Body of pancreas (tissue), 4 donors: Measurements from ENCODE around the gene HSPD1. TPM values are rescaled to one million over a fixed set of nuclear protein-coding genes. Genes with fewer than 3 reads are reported as not detected.

Experiments used
- ATAC-seq: fragments of 150-250 bp; one replicate; pipeline ENCODE4 v1.9.1; 2016
- DNase-seq, 4 donors: peaks; one replicate each; pipeline ENCODE4 v3.0.0-alpha.2; 2019
- H3K27ac ChIP-seq, 4 donors: fragments of 200-600 bp; sonication (generic); 1 replicate in 3 of 4; 2 replicates in 1 of 4; pipeline versions ENCODE4 v1.5.1 to v1.6.1; 2016 to 2019; ENCODE audit warnings: mild to moderate bottlenecking in 1 of 4, mixed read lengths in 1 of 4, moderate library complexity in 1 of 4
- H3K27me3 ChIP-seq, 2 donors: fragments of 200-600 bp; sonication (generic); one replicate each; pipeline ENCODE4 v1.6.0; 2016; ENCODE audit warnings: mild to moderate bottlenecking in 1 of 2
- H3K36me3 ChIP-seq, 2 donors: fragments of 200-600 bp; sonication (generic); replicated peaks in 1 of 2; 2 replicates each; pipeline ENCODE4 v1.5.1; 2016; ENCODE audit warnings: low read depth in 2 of 2; ENCODE audit not compliant: insufficient read depth in 1 of 2
- H3K4me1 ChIP-seq: fragments of 200-600 bp; sonication (generic); one replicate; pipeline ENCODE4 v1.6.0; 2016
- H3K4me3 ChIP-seq, 2 donors: fragments of 200-600 bp; sonication (generic); 1 replicate in 1 of 2; 2 replicates in 1 of 2; pipeline ENCODE4 v1.5.1; 2016 to 2019
- H3K9me3 ChIP-seq, 3 donors: fragments of 200-600 bp; sonication (generic); 1 replicate in 2 of 3; 2 replicates in 1 of 3; pipeline ENCODE4 v1.5.1; 2016
- CTCF ChIP-seq, 7 experiments: fragments of 450-650 bp in 4 of 7; fragments of 200-600 bp in 3 of 7; sonication (generic) in 3 of 7; IDR thresholded peaks; one replicate each; pipeline ENCODE4 v1.5.1; 2016 to 2019; ENCODE audit warnings: antibody characterized with exemption in 7 of 7
- POLR2A ChIP-seq, 3 donors: fragments of 450-650 bp; IDR thresholded peaks; one replicate each; pipeline ENCODE4 v1.6.1; 2016; ENCODE audit warnings: antibody characterized with exemption in 3 of 3, mild to moderate bottlenecking in 2 of 3
- WGBS, 2 donors: methylation state at CpG; one replicate each; pipeline ENCODE4 v1.1.5; 2017; 5-methylcytosine and 5-hydroxymethylcytosine counted together
- intact Hi-C: fragments of 100-400 bp; cut with DNase I; formaldehyde crosslinking; loops from one replicate; pipeline ENCODE4 v1.15.1; 2023
- total RNA-seq, 2 donors: library from RNA; depleted of rRNA; stranded (reverse); fragments of >200 nt; gene quantifications; one replicate each; pipeline ENCODE4 v1.1.0, GENCODE V29; 2016

Gene HSPD1
- total RNA-seq, 2 donors from 2014 or later = 81.4 to 117 TPM

- TF ChIP-seq CTCF (IDR thresholded peaks at IDR 0.05) = no peak
- no peak for ATAC-seq
- WGBS, 2 donors = 94 to 100% methylated on average over 1 of the region's 1 CpG
- H3K4me3 ChIP-seq = no peak overlapping the region
- H3K27ac ChIP-seq = no peak overlapping the region
- H3K9me3 ChIP-seq = no peaks in the 10 kb centered on the region
- peaks cover 30% of the 10 kb centered on the region for H3K4me1 ChIP-seq
- no peaks in the 10 kb centered on the region for H3K27me3 ChIP-seq
- intact Hi-C loops = no loop called here
- peaks cover 0 to under 1% of the 10 kb centered on the region in 2 donors for H3K36me3 ChIP-seq
- DNase-seq = no peak
Observed at GRCh38 chr2:197455428-197455827, 44.2 kb downstream of the HSPD1 start.

- Histone ChIP-seq H3K27ac (peak overlapping the region in 2 of 4 donors; percentile 1 to 97), H3K36me3 (no peaks in the 10 kb centered on the region), H3K4me3 (no peak overlapping the region), H3K4me1 (peaks cover 30% of the 10 kb centered on the region), H3K9me3 (no peaks in the 10 kb centered on the region), H3K27me3 (no peaks in the 10 kb centered on the region)
- 39 to 48% methylated on average over 2 of the region's 2 CpGs for WGBS, 2 donors
- DNase-seq (no peak), ATAC-seq (no peak)
- TF ChIP-seq CTCF (IDR thresholded peaks at IDR 0.05) = no peak
- no peak for TF ChIP-seq POLR2A (IDR thresholded peaks at IDR 0.05)
- intact Hi-C loops = no loop called here
Observed at GRCh38 chr2:197454923-197455322, 44.7 kb downstream of the HSPD1 start.

- ATAC-seq = peak; percentile 57
- intact Hi-C loops = no loop called here
- Histone ChIP-seq H3K9me3 (no peaks in the 10 kb centered on the region), H3K4me1 (peaks cover 25% of the 10 kb centered on the region), H3K27ac (peak overlapping the region; percentile 97 to 99 (median 98)), H3K4me3 (peak overlapping the region; percentile 22 to 76), H3K27me3 (no peaks in the 10 kb centered on the region), H3K36me3 (no peaks in the 10 kb centered on the region)
- 0% methylated on average over 10 to 11 of the region's 11 CpGs for WGBS, 2 donors
- TF ChIP-seq POLR2A (IDR thresholded peaks at IDR 0.05) = peak in 2 of 3 donors; percentile 57 to 81
- no peak for TF ChIP-seq CTCF (IDR thresholded peaks at IDR 0.05)
- DNase-seq = peak; percentile 73 to 86 (median 78)
Observed at GRCh38 chr2:197453914-197454398, 45.7 kb downstream of the HSPD1 start.

- intact Hi-C loops = no loop called here
- 0% methylated on average over 17 to 70 of the region's 70 CpGs for WGBS, 2 donors
- no peaks in the 10 kb centered on the region for H3K27me3 ChIP-seq
- H3K27ac ChIP-seq = peak within 1 kb of the TSS; percentile 97 to 99 (median 98)
- peak; percentile 94 for ATAC-seq
- H3K36me3 ChIP-seq = no peaks in the 10 kb centered on the region
- H3K4me3 ChIP-seq = peak within 1 kb of the TSS; percentile 22 to 76
- H3K4me1 ChIP-seq = peaks cover 19% of the 10 kb centered on the region
- TF ChIP-seq CTCF (IDR thresholded peaks at IDR 0.05) (peak in 6 of 7 experiments; percentile 13 to 53 (median 36)), POLR2A (IDR thresholded peaks at IDR 0.05) (peak; percentile 93 to 99 (median 98))
- H3K9me3 ChIP-seq = no peaks in the 10 kb centered on the region
- DNase-seq = peak; percentile 99 to 100 (median 99)
Observed at GRCh38 chr2:197453123-197453913, 46.3 kb downstream of the HSPD1 start, which contains the start of gene COQ10B. Gene COQ10B, plus strand, starts transcription at chr2:197453552. Its CDS starts 9 bp downstream, at chr2:197453561.
